Activated naive CD8-positive, alpha-beta T cell treated with anti-CD3 and anti-CD28 coated beads, Interleukin-2, amount 10 ng/mL, durations not matched to agents 7 days and 5 days (primary cell): Measurements from ENCODE around the gene PLEKHM3. TPM values are rescaled to one million over a fixed set of nuclear protein-coding genes. Genes with fewer than 3 reads are reported as not detected.
"Not testable (repeated sequence)": the region's sequence is repeated elsewhere in the genome, so short reads cannot be mapped to it uniquely, and the experiment has no call there.

Experiments
- ATAC-seq: fragments of 150-1000 bp; cut with Tn5 transposase; one replicate; pipeline ENCODE4 v1.10.0; 2021; ENCODE audit warnings: low read depth, moderate library complexity
- POLR2A ChIA-PET: fragments of 350-600 bp; sonication (Branson Sonifier 250); formaldehyde crosslinking; loops from one replicate; lab custom pipeline; 2021; ENCODE audit warnings: antibody characterized with exemption; lab: Charles Lee
- DNase-seq: peaks from one replicate; pipeline ENCODE4 v3.0.0; 2021
- H3K27ac Mint-ChIP-seq: one replicate; pipeline ENCODE4 v1.8.0; 2022; ENCODE audit warnings: mild to moderate bottlenecking, mixed read lengths
- H3K27me3 Mint-ChIP-seq: one replicate; pipeline ENCODE4 v1.8.0; 2022; ENCODE audit warnings: mild to moderate bottlenecking, moderate library complexity, mixed read lengths
- H3K36me3 Mint-ChIP-seq: one replicate; pipeline ENCODE4 v1.8.0; 2021; ENCODE audit warnings: mild to moderate bottlenecking, mixed read lengths
- H3K4me1 Mint-ChIP-seq: one replicate; pipeline ENCODE4 v1.8.0; 2021; ENCODE audit warnings: mixed read lengths
- H3K4me3 Mint-ChIP-seq: one replicate; pipeline ENCODE4 v1.8.0; 2022; ENCODE audit warnings: mild to moderate bottlenecking, moderate library complexity, mixed read lengths
- H3K9me3 Mint-ChIP-seq: one replicate; pipeline ENCODE4 v1.8.0; 2021; ENCODE audit warnings: mixed read lengths
- total RNA-seq, 2 experiments: library from RNA; stranded (reverse); gene quantifications; one replicate each; pipeline ENCODE4 v1.2.3, GENCODE V29; 2021

PLEKHM3 gene
- total RNA-seq, 2 experiments from 2014 or later, result 8.7 to 9.5 TPM

- POLR2A ChIA-PET, result no interaction called here
- Mint-ChIP-seq H3K27ac (no peak overlapping the region), H3K4me1 (peaks cover 10% of the 10 kb centered on the region), H3K27me3 (no peaks in the 10 kb centered on the region), H3K36me3 (no peaks in the 10 kb centered on the region), H3K4me3 (no peak overlapping the region), H3K9me3 (no peaks in the 10 kb centered on the region)
- no peak for DNase-seq
- ATAC-seq, result no peak
Measured at GRCh38 chr2:207825045-207825954, 200.0 kb downstream of the PLEKHM3 start.

GRCh38 chr2:207823865-207824264 is 201.5 kb downstream of the PLEKHM3 start:
- Mint-ChIP-seq H3K27me3 (no peaks in the 10 kb centered on the region), H3K36me3 (no peaks in the 10 kb centered on the region), H3K4me3 (no peak overlapping the region), H3K9me3 (no peaks in the 10 kb centered on the region), H3K27ac (no peak overlapping the region), H3K4me1 (peaks cover 2% of the 10 kb centered on the region)
- DNase-seq (no peak), ATAC-seq (no peak)
- POLR2A ChIA-PET, result no interaction called here

- Mint-ChIP-seq H3K9me3 (no peaks in the 10 kb centered on the region), H3K27me3 (no peaks in the 10 kb centered on the region), H3K27ac (no peak overlapping the region), H3K4me1 (no peaks in the 10 kb centered on the region), H3K36me3 (no peaks in the 10 kb centered on the region), H3K4me3 (no peak overlapping the region)
- no peak for DNase-seq
- POLR2A ChIA-PET, result no interaction called here
- no peak for ATAC-seq
Measured at GRCh38 chr2:207819839-207820784, 205.2 kb downstream of the PLEKHM3 start.

GRCh38 chr2:207819021-207819797 is 206.1 kb downstream of the PLEKHM3 start:
- Mint-ChIP-seq H3K9me3 (no peaks in the 10 kb centered on the region), H3K27me3 (no peaks in the 10 kb centered on the region)

GRCh38 chr2:207816546-207816945 is 208.8 kb downstream of the PLEKHM3 start:
- H3K27ac Mint-ChIP-seq, result no peak overlapping the region
- H3K27me3 Mint-ChIP-seq, result no peaks in the 10 kb centered on the region
- H3K4me1 Mint-ChIP-seq, result no peaks in the 10 kb centered on the region
- no peak overlapping the region for H3K4me3 Mint-ChIP-seq
- ATAC-seq (no peak), DNase-seq (no peak)
- POLR2A ChIA-PET, result no interaction called here
- no peaks in the 10 kb centered on the region for H3K36me3 Mint-ChIP-seq
- no peaks in the 10 kb centered on the region for H3K9me3 Mint-ChIP-seq

More at GRCh38 chr2:207819021-207819797, 206.1 kb downstream of the PLEKHM3 start:
- POLR2A ChIA-PET, result interaction anchor here (0.7 kb wide), 1 partner anchor 11 kb away, joined by 7 read pairs; no protein-coding TSS in a partner anchor
- Mint-ChIP-seq H3K27ac (no peak overlapping the region), H3K36me3 (no peaks in the 10 kb centered on the region), H3K4me1 (no peaks in the 10 kb centered on the region), H3K4me3 (no peak overlapping the region)
- DNase-seq, result no peak
- no peak for ATAC-seq

GRCh38 chr2:207815254-207815653 is 210.1 kb downstream of the PLEKHM3 start:
- Mint-ChIP-seq H3K9me3 (no peaks in the 10 kb centered on the region), H3K36me3 (no peaks in the 10 kb centered on the region), H3K4me3 (no peak overlapping the region), H3K27ac (no peak overlapping the region), H3K27me3 (no peaks in the 10 kb centered on the region), H3K4me1 (peaks cover under 1% of the 10 kb centered on the region)
- ATAC-seq (no peak), DNase-seq (no peak)
- POLR2A ChIA-PET, result no interaction called here

GRCh38 chr2:207813942-207814341 is 211.4 kb downstream of the PLEKHM3 start:
- Mint-ChIP-seq H3K4me1 (peaks cover 2% of the 10 kb centered on the region), H3K27ac (no peak overlapping the region), H3K9me3 (no peaks in the 10 kb centered on the region), H3K27me3 (no peaks in the 10 kb centered on the region), H3K36me3 (no peaks in the 10 kb centered on the region), H3K4me3 (no peak overlapping the region)
- no peak for ATAC-seq
- DNase-seq, result no peak
- POLR2A ChIA-PET, result interaction anchor here (0.7 kb wide), 2 partner anchors 16 to 35 kb away, joined by 4 read pairs; no protein-coding TSS in a partner anchor

GRCh38 chr2:207813221-207813916 is 212.0 kb downstream of the PLEKHM3 start:
- Mint-ChIP-seq H3K4me3 (no peak overlapping the region), H3K27me3 (no peaks in the 10 kb centered on the region), H3K4me1 (peaks cover 2% of the 10 kb centered on the region), H3K9me3 (no peaks in the 10 kb centered on the region), H3K36me3 (no peaks in the 10 kb centered on the region), H3K27ac (no peak overlapping the region)
- ATAC-seq (no peak), DNase-seq (no peak)
- POLR2A ChIA-PET, result no interaction called here

- Mint-ChIP-seq H3K36me3 (no peaks in the 10 kb centered on the region), H3K27ac (no peak overlapping the region), H3K4me1 (peaks cover 2% of the 10 kb centered on the region), H3K27me3 (no peaks in the 10 kb centered on the region), H3K9me3 (no peaks in the 10 kb centered on the region), H3K4me3 (no peak overlapping the region)
- DNase-seq (no peak), ATAC-seq (no peak)
- POLR2A ChIA-PET, result no interaction called here
Measured at GRCh38 chr2:207812726-207813080, 212.6 kb downstream of the PLEKHM3 start.

- no peak for ATAC-seq
- Mint-ChIP-seq H3K9me3 (no peaks in the 10 kb centered on the region), H3K4me3 (no peak overlapping the region), H3K4me1 (peaks cover 5% of the 10 kb centered on the region), H3K36me3 (no peaks in the 10 kb centered on the region), H3K27ac (no peak overlapping the region), H3K27me3 (no peaks in the 10 kb centered on the region)
- DNase-seq, result no peak
- POLR2A ChIA-PET, result no interaction called here
Measured at GRCh38 chr2:207812058-207812725, 213.1 kb downstream of the PLEKHM3 start.

- H3K4me1 Mint-ChIP-seq, H3K27ac Mint-ChIP-seq, H3K9me3 Mint-ChIP-seq, H3K27me3 Mint-ChIP-seq, H3K36me3 Mint-ChIP-seq, ATAC-seq, POLR2A ChIA-PET, H3K4me3 Mint-ChIP-seq, DNase-seq: not testable (repeated sequence)
Measured at GRCh38 chr2:207811658-207812057, 213.7 kb downstream of the PLEKHM3 start.

GRCh38 chr2:207810200-207810788 is 215.0 kb downstream of the PLEKHM3 start:
- no peaks in the 10 kb centered on the region for H3K9me3 Mint-ChIP-seq
- no peak overlapping the region for H3K27ac Mint-ChIP-seq
- POLR2A ChIA-PET, result no interaction called here
- no peaks in the 10 kb centered on the region for H3K27me3 Mint-ChIP-seq
- H3K36me3 Mint-ChIP-seq, result no peaks in the 10 kb centered on the region
- ATAC-seq, result no peak
- DNase-seq, result no peak
- H3K4me1 Mint-ChIP-seq, result peaks cover 5% of the 10 kb centered on the region
- H3K4me3 Mint-ChIP-seq, result no peak overlapping the region
